SU-DHL-6 (cell line): Measurements from ENCODE around the gene ROCK2.

Experiments used
- CTCF ChIP-seq: fragments of 200-600 bp; sonication (generic); IDR thresholded peaks from one replicate; pipeline ENCODE4 v1.5.1; 2017; ENCODE audit warnings: antibody characterized with exemption, mild to moderate bottlenecking, low read length, moderate library complexity; ENCODE audit not compliant: insufficient read depth, poor library complexity, severe bottlenecking
- EZH2phosphoT487 ChIP-seq: fragments of 200-600 bp; sonication (generic), shearing (Covaris generic); conservative IDR thresholded peaks from 2 replicates; pipeline ENCODE4 v1.6.1; 2018; ENCODE audit warnings: mild to moderate bottlenecking, antibody characterized with exemption, low read length, moderate library complexity, mixed read lengths

GRCh38 chr2:11179899-11180298, 164.5 kb downstream of the ROCK2 start:
- TF ChIP-seq CTCF (no peak), EZH2phosphoT487 (no peak)
